Mesodermal cell (in vitro differentiated cells): ENCODE data around the gene DCAF10.
"Not testable (repeated sequence)": the region's sequence is repeated elsewhere in the genome, so short reads cannot be mapped to it uniquely, and the experiment has no call there.

Source experiments
- H3K27ac ChIP-seq: 2 replicates; pipeline ENCODE4 v1.7.0; 2013; ENCODE audit warnings: mild to moderate bottlenecking, low read depth, low read length, moderate library complexity; ENCODE audit not compliant: severe bottlenecking
- H3K36me3 ChIP-seq: 2 replicates; pipeline ENCODE4 v1.7.1; 2013; ENCODE audit warnings: mild to moderate bottlenecking, low read length, moderate library complexity; ENCODE audit not compliant: control insufficient read depth, insufficient read depth
- H3K4me1 ChIP-seq: one replicate; pipeline ENCODE4 v1.7.1; 2013; ENCODE audit warnings: mild to moderate bottlenecking, low read length; ENCODE audit not compliant: insufficient read depth, control insufficient read depth, poor library complexity, severe bottlenecking
- H3K4me3 ChIP-seq: 2 replicates; pipeline ENCODE4 v1.7.0; 2013; ENCODE audit warnings: low read length, control low read depth, mild to moderate bottlenecking; ENCODE audit not compliant: insufficient read depth, poor library complexity, severe bottlenecking; ENCODE audit errors: extremely low read depth
- H3K9me3 ChIP-seq: 2 replicates; pipeline ENCODE4 v1.7.1; 2013; ENCODE audit warnings: mild to moderate bottlenecking, low read length, moderate library complexity; ENCODE audit not compliant: control insufficient read depth
- WGBS, 2 experiments: methylation state at CpG; one replicate each; pipeline ENCODE4 v1.1.5; 2013; ENCODE audit warnings: missing lambda C conversion rate in 2 of 2; ENCODE audit not compliant: insufficient coverage in 2 of 2; 5-methylcytosine and 5-hydroxymethylcytosine counted together

Gene DCAF10

DNA sequence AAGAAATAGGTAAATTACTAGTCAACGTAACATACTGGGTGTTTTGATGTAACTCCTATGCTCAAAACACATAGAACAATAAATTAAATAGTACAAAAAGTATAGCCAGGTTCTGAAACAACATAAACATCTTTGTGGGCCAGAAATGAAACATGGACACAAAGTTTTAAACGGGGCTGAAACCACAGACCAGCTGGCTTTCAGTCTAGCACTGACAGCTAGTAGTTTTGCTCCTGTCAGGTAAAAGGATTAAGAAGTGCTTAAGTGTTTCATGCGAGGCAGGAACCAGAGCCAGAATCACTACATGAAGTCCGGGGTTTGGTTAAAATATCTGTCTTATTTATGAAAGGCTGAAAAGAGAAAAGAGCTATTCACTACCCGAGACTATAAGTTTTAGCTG is 19.5 kb downstream of the DCAF10 start:
- WGBS, 2 experiments: 89 to 100% methylated on average over 2 to 3 of the region's 5 CpGs
- Histone ChIP-seq H3K9me3 (no peaks in the 10 kb centered on the region), H3K36me3 (peaks cover 16% of the 10 kb centered on the region), H3K4me3 (no peak overlapping the region), H3K27ac (no peak overlapping the region), H3K4me1 (no peaks in the 10 kb centered on the region)

DNA sequence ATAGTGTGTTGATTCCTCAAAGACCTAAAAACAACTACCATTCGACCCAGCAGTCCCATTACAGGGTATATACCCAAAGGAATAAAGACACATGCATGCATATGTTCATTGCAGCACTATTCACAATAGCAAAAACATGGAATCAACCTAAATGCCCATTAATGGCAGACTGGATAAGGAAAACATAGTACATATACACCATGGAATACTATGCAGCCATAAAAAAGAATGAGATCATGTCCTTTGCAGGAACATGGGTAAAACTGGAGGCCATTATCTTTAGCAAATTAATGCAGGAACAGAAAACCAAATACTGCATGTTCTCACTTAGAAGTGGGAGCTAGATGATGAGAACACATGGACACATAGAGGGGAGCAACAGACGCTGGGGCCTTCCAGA is 24.6 kb downstream of the DCAF10 start:
- not testable (repeated sequence) for H3K9me3 ChIP-seq, H3K4me3 ChIP-seq, H3K4me1 ChIP-seq, H3K27ac ChIP-seq
- WGBS, 2 experiments: 90 to 100% methylated on average over 2 of the region's 2 CpGs
- peaks cover 44% of the 10 kb centered on the region for H3K36me3 ChIP-seq

DNA sequence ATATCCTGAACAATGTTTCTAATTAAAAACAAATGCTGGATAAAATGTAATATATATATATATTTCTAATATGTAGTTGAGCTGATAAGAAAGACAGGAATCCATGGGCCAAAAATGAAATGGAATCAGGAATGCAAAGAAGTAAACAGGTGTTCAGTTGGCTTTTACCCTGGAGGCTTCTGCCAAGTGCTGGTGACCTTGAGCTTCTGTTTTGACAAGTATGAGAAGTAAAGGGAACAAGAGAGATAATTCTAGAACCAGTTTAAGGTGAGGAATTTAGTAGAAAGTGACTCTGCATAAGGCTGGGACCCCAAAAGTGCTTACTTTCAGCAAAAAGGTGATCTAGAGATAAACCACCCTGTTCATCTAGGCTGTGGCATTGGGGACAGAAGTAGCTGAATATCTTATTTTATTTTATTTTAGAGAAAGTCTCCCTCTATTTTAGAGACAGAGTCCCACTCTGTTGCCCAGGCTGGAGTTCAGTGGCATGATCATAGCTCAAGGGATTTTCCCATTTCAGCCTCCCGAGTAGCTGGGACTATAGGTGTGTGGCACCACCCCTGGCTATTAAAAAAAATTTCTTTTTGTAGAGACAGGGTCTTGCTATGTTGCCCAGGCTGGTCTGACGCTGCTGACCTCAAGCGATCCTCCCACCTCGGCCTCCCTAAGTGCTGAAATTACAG is 27.0 kb downstream of the DCAF10 start:
- 89 to 95% methylated on average over 3 to 4 of the region's 4 CpGs for WGBS, 2 experiments
- H3K4me3 ChIP-seq: no peak overlapping the region
- H3K36me3 ChIP-seq: peaks cover 48% of the 10 kb centered on the region
- H3K4me1 ChIP-seq: no peaks in the 10 kb centered on the region
- H3K27ac ChIP-seq: no peak overlapping the region
- H3K9me3 ChIP-seq: no peaks in the 10 kb centered on the region

DNA sequence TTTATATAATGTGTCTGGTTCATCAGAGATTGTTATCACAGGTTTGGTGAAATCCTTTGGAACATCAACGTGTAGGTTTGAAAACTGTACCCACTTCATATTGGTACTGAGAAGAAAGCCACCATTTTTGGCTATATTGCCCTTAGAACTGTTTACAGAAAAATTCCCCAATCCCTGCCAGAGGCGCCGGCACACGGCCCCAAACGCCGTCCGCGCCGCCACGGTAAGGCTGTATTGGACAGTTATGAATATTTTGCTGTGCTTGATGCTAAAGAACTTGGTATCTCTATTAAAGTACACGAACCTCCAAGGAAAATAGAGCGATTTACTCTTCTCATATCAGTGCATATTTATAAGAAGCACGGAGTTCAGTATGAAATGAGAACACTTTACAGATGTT is 35.2 kb downstream of the DCAF10 start:
- 98% methylated on average over 9 of the region's 13 CpGs; no CpG with 5 or more reads in 1 of the 2 experiments for WGBS, 2 experiments
- no peaks in the 10 kb centered on the region for H3K9me3 ChIP-seq

DNA sequence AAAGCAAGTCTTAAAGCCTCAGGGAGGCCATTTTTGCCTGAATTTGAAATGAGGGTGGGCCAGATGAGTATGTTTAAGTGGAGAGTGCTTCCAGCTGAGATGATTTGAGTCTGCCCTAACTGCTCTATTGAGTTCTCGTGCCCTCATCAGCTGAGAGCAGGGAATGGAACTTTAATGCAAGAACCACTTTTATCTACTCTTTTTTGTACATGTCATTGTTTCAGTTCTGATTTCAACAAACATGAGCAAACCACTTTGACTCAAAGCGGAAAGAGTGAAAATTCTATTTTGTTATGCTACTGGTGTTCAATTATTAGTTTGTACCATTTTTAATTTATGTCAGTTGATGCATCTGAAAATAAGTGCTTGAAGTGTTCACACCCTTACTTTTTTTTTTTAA is 35.8 kb downstream of the DCAF10 start:
- peaks cover 6% of the 10 kb centered on the region for H3K4me1 ChIP-seq
- no peaks in the 10 kb centered on the region for H3K9me3 ChIP-seq
- H3K27ac ChIP-seq: no peak overlapping the region
- peaks cover 16% of the 10 kb centered on the region for H3K36me3 ChIP-seq
- no CpG with 5 or more reads among the region's 2 CpGs for WGBS, 2 experiments
- H3K4me3 ChIP-seq: no peak overlapping the region

More for the DNA sequence above, 35.2 kb downstream of the DCAF10 start:
- Histone ChIP-seq H3K4me3 (no peak overlapping the region), H3K4me1 (peaks cover 6% of the 10 kb centered on the region), H3K36me3 (peaks cover 19% of the 10 kb centered on the region), H3K27ac (no peak overlapping the region)

DNA sequence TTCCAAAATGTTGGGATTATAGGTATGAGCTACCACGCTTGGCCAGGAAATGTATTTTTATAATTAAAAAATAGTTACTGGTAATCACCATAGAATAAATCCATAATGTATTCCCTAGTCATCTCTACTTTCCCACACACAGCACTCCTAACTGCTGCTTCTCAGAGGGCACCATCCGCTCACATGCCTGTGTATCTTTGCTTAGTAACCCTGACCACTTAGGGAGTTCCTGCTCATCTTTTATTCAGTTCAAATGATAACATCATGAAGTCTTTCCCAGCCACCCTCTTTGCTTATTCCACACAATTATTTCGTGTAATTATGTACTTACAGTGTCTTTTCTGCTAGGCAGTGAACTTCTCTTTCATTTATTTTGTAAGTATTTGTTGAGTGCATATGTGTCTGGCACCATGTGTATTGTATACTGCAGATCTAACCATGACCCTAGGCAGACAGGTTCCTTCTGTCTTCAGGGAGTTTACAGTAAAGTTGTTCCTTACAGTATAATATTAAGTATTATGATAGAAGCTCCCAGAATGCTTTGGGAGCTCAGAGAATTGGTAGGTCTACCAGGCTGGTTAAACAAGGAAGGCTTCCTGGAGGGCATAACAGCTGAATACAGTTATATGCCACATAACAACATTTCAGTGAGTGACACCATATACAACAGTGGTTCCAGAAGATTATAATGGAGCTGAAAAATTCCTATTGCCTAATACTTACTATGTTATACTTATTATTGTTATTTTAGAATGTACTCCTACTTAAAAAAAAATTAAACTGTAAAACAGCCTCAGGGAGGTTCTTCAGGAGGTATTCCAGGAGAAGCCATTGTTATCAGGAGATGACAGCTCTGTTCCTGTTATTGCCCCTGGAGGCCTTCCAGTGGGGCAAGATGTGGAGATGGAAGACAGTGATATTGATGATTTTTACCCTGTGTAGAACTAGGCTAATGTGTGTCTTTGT is 39.2 kb downstream of the DCAF10 start:
- Histone ChIP-seq H3K4me1 (peaks cover 6% of the 10 kb centered on the region), H3K36me3 (peaks cover 19% of the 10 kb centered on the region), H3K4me3 (no peak overlapping the region), H3K27ac (peak overlapping the region; percentile 58), H3K9me3 (no peaks in the 10 kb centered on the region)
- 92 to 100% methylated on average over 1 of the region's 3 CpGs for WGBS, 2 experiments

DNA sequence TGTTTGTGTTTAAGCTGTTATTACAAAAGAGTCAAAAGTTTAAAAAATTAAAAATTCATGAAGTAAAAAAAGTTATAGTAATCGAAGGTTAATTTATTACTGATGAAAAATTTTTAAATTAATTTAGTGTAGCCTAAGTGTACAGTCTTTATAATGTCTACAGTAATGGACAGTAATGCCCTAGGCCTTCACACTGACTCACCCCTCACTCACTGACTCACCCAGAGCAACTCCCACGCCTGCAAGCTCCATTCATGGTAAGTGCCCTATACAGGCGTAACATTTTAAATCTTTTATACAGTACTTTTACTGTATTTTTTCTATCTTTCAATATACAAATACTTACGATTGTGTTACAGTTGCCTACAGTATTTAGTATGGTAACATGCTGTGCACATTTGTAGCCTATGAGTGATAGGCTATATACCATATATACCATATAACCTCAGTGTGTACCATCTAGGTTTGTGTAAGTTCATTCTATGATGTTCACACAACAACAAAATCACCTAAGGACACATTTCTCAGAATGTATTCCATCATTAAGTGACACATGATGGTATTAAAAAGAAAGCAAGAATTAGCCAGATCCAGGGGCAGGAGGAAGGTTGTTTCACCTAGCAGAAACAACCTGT is 40.1 kb downstream of the DCAF10 start:
- no peak overlapping the region for H3K4me3 ChIP-seq
- no peak overlapping the region for H3K27ac ChIP-seq
- no peaks in the 10 kb centered on the region for H3K9me3 ChIP-seq
- peaks cover 6% of the 10 kb centered on the region for H3K4me1 ChIP-seq
- H3K36me3 ChIP-seq: peaks cover 14% of the 10 kb centered on the region
- no CpG with 5 or more reads among the region's 4 CpGs for WGBS, 2 experiments

DNA sequence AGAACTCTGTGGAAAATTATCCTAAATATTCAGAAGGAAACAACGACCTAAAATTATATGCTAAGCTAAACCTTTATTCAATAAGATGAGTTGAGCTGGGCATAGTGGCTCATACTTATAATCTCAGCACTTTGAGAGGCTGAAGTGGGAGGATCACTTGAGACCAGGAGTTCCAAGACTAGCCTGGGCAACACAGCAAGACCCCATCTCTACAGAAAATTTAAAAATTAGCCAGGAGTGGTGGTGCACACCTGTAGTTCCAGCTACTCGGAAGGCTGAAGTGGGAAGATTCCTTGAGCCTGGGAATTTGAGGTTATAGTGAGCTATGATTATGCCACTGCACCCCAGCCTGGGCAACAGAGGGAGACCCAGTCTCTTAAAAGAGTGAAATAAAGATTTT is 51.6 kb downstream of the DCAF10 start:
- no peak overlapping the region for H3K27ac ChIP-seq
- H3K4me3 ChIP-seq: no peak overlapping the region
- H3K36me3 ChIP-seq: peaks cover 28% of the 10 kb centered on the region
- H3K4me1 ChIP-seq: no peaks in the 10 kb centered on the region
- WGBS, 2 experiments: 100% methylated on average over 1 of the region's 2 CpGs
- H3K9me3 ChIP-seq: no peaks in the 10 kb centered on the region

DNA sequence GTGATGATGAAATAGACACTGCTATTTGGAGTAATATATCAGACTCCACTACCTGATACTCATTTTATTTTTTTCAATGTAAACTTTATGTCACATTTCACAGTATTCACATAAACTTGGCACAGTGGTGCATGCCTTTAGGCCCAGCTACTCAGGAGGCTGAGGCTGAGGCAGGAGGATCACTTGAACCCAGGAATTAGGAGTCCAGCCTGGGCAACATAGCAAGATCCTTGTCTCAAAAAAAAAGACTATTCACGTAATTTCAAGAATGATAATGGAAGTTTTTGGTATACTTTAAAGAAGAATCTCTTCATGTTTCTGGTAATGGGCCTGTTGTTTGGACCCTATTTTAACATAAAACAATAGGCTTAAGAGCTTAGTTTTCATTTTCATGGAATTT is 56.0 kb downstream of the DCAF10 start:
- WGBS, 2 experiments: no CpG with 5 or more reads among the region's 1 CpG
- Histone ChIP-seq H3K4me3 (no peak overlapping the region), H3K27ac (no peak overlapping the region), H3K4me1 (no peaks in the 10 kb centered on the region), H3K9me3 (no peaks in the 10 kb centered on the region), H3K36me3 (peaks cover 62% of the 10 kb centered on the region)

DNA sequence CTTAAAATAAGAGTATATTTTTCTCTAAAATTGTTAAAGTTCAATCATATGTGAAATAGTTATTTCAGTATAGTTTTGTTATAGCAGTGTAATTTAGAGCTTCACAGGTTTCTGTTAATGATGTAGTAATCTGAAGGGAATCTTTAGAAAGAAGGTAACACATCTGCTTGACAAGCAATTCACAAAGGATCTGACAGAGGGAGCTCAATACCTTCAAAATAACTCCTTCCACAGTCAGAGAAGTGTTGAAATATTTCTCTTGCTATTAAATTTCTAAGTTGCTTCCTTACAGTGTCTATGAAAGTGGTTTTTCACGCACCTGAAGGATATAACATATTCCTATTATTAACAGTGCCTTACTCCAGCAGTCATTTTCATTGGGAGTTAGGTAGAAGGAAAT is 58.4 kb downstream of the DCAF10 start:
- no CpG with 5 or more reads among the region's 1 CpG for WGBS, 2 experiments
- Histone ChIP-seq H3K4me3 (no peak overlapping the region), H3K36me3 (peaks cover 64% of the 10 kb centered on the region), H3K27ac (no peak overlapping the region), H3K9me3 (no peaks in the 10 kb centered on the region), H3K4me1 (no peaks in the 10 kb centered on the region)
